ENCODE data around the gene MPRIP.
"Not testable (repeated sequence)": the region's sequence is repeated elsewhere in the genome, so short reads cannot be mapped to it uniquely, and the experiment has no call there.

Gene MPRIP

GRCh38 chr17:17014748-17015124 is 27.5 kb upstream of the MPRIP start:
- H3K79me2 ChIP-seq; H3K4me3 ChIP-seq (ENCODE audit: low read depth, low read length); H3K36me3 ChIP-seq (ENCODE audit: control insufficient read depth, insufficient read depth, low read length); H3K9ac ChIP-seq; H3K27me3 ChIP-seq (ENCODE audit: control insufficient read depth, insufficient read depth, low read length); H3K9me3 ChIP-seq (ENCODE audit: control insufficient read depth, low read length); H3K4me2 ChIP-seq (ENCODE audit: low read length); H3K27ac ChIP-seq: not testable (repeated sequence)
- peak overlapping the region; percentile 25 for H2AFZ ChIP-seq
- H3K4me1 ChIP-seq = peaks cover 28% of the 10 kb centered on the region

DNA sequence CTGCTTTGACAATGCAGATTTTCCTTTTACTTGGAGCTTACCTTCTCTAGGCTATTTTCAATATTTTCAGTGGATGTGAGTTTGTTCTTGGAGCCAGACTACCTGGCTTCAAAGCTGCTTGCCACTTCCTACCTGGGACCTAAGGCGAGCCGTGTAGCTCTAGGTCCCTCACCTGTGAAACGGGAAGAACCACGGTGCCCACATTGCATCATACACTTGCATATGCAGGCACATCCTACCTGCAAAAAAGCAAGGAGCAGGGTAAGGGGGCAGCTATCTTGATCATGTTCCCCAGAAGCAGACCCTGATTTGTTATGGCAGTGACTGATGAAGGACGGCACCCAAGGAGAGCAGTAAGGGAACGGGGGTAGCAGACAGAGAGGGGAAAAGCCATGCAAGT is 27.0 kb upstream of the MPRIP start:
- peak overlapping the region; percentile 25 for H2AFZ ChIP-seq
- no peak overlapping the region for H3K4me3 ChIP-seq (ENCODE audit: low read depth, low read length)
- H3K4me1 ChIP-seq = peaks cover 29% of the 10 kb centered on the region
- H3K79me2 ChIP-seq = no peaks in the 10 kb centered on the region
- H3K4me2 ChIP-seq (ENCODE audit: low read length) = no peak overlapping the region
- H3K9ac ChIP-seq = no peak overlapping the region
- no peak overlapping the region for H3K27ac ChIP-seq
- no peaks in the 10 kb centered on the region for H3K27me3 ChIP-seq (ENCODE audit: control insufficient read depth, insufficient read depth, low read length)
- TF ChIP-seq, protein P1, sequence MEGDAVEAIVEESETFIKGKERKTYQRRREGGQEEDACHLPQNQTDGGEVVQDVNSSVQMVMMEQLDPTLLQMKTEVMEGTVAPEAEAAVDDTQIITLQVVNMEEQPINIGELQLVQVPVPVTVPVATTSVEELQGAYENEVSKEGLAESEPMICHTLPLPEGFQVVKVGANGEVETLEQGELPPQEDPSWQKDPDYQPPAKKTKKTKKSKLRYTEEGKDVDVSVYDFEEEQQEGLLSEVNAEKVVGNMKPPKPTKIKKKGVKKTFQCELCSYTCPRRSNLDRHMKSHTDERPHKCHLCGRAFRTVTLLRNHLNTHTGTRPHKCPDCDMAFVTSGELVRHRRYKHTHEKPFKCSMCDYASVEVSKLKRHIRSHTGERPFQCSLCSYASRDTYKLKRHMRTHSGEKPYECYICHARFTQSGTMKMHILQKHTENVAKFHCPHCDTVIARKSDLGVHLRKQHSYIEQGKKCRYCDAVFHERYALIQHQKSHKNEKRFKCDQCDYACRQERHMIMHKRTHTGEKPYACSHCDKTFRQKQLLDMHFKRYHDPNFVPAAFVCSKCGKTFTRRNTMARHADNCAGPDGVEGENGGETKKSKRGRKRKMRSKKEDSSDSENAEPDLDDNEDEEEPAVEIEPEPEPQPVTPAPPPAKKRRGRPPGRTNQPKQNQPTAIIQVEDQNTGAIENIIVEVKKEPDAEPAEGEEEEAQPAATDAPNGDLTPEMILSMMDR (IDR thresholded peaks at IDR 0.05) = no peak
- no peaks in the 10 kb centered on the region for H3K9me3 ChIP-seq (ENCODE audit: control insufficient read depth, low read length)
- no peaks in the 10 kb centered on the region for H3K36me3 ChIP-seq (ENCODE audit: control insufficient read depth, insufficient read depth, low read length)

GRCh38 chr17:17016199-17017197 is 25.8 kb upstream of the MPRIP start:
- H3K4me3 ChIP-seq (ENCODE audit: low read depth, low read length); H3K4me2 ChIP-seq (ENCODE audit: low read length); H3K79me2 ChIP-seq; H3K36me3 ChIP-seq (ENCODE audit: control insufficient read depth, insufficient read depth, low read length); H3K9ac ChIP-seq; H2AFZ ChIP-seq; H3K9me3 ChIP-seq (ENCODE audit: control insufficient read depth, low read length); H3K27me3 ChIP-seq (ENCODE audit: control insufficient read depth, insufficient read depth, low read length): not testable (repeated sequence)
- Histone ChIP-seq H3K4me1 (peaks cover 29% of the 10 kb centered on the region), H3K27ac (peak overlapping the region; percentile 36)

DNA sequence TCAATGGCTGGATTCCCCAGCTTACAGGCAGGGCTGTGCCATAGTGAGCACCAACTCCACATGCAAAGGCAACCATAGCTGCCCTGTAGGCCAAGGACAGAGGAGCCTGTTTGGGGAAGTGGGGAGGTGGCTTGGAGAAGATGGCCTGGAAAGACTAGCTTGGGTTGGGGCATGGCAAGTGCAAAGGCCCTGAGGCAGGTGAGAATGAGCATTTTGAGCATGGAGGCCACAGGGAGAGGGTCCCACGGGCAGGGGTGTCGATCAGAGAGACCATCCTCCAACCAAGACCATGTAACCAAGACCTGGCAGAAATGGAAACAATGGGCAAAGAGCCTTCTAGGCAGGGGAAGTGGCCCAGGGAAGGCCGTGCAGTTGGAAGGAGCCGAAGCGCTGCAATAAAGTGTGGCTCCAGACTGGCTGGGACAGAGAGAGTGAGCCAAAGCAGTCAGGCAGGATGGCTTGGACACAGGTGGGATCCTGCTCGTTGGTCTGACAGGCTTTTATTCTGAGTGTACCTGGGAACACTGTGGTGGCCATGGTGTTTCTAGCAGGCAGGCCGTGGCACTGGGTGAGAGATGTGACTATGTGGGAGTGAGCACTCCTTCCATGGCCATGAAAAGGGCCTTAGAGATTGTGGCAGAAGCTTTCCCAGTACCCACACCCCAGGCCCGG is 24.8 kb upstream of the MPRIP start:
- Histone ChIP-seq H3K27me3 (ENCODE audit: control insufficient read depth, insufficient read depth, low read length) (no peaks in the 10 kb centered on the region), H3K9me3 (ENCODE audit: control insufficient read depth, low read length) (no peaks in the 10 kb centered on the region), H2AFZ (no peak overlapping the region), H3K79me2 (no peaks in the 10 kb centered on the region), H3K4me1 (peaks cover 29% of the 10 kb centered on the region), H3K9ac (no peak overlapping the region), H3K27ac (peak overlapping the region; percentile 84), H3K4me3 (ENCODE audit: low read depth, low read length) (no peak overlapping the region), H3K36me3 (ENCODE audit: control insufficient read depth, insufficient read depth, low read length) (no peaks in the 10 kb centered on the region), H3K4me2 (ENCODE audit: low read length) (no peak overlapping the region)
- TF ChIP-seq, protein P1 (IDR thresholded peaks at IDR 0.05) = no peak

GRCh38 chr17:17018021-17018441 is 24.2 kb upstream of the MPRIP start:
- Histone ChIP-seq H3K4me2 (ENCODE audit: low read length) (no peak overlapping the region), H3K36me3 (ENCODE audit: control insufficient read depth, insufficient read depth, low read length) (no peaks in the 10 kb centered on the region), H3K4me3 (ENCODE audit: low read depth, low read length) (no peak overlapping the region), H3K27ac (peak overlapping the region; percentile 84), H3K27me3 (ENCODE audit: control insufficient read depth, insufficient read depth, low read length) (no peaks in the 10 kb centered on the region), H3K9me3 (ENCODE audit: control insufficient read depth, low read length) (no peaks in the 10 kb centered on the region), H2AFZ (peak overlapping the region; percentile 77), H3K4me1 (peaks cover 29% of the 10 kb centered on the region), H3K79me2 (no peaks in the 10 kb centered on the region), H3K9ac (no peak overlapping the region)
- TF ChIP-seq, protein P1 (IDR thresholded peaks at IDR 0.05) = no peak
